ENCODE data around the gene TRIM66. TPM values are rescaled to one million over a fixed set of nuclear protein-coding genes. Genes with fewer than 3 reads are reported as not detected.

The TRIM66 gene
- total and polyA plus RNA-seq, 2 experiments from 2014 or later = 1.0 to 3.3 TPM

DNA sequence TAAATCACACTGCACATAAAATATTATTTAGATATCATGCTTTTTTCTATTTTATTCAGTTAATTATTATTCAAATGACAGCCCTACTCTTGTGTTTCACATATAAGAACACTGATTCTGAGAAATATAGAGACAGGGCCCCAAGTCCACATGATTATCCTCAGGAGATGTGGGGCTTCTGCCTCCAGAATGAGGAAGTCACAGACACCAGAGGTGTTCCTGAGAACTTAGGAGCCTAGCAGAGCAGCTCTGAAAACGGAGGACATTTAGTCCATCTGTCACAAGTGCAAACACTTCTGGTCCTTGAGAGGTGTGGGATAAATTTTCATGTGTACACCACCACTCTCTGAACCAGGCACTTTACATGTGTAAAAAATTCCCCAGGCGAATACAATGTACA is 26.2 kb downstream of the TRIM66 start:
- no peak for TF ChIP-seq NANOG (IDR thresholded peaks at IDR 0.05; ENCODE audit: borderline replicate concordance)
- no peak for TF ChIP-seq CREB1 (CRISPR knock-in tag; IDR thresholded peaks at IDR 0.05; ENCODE audit: low read depth)
- TF ChIP-seq, protein P1, sequence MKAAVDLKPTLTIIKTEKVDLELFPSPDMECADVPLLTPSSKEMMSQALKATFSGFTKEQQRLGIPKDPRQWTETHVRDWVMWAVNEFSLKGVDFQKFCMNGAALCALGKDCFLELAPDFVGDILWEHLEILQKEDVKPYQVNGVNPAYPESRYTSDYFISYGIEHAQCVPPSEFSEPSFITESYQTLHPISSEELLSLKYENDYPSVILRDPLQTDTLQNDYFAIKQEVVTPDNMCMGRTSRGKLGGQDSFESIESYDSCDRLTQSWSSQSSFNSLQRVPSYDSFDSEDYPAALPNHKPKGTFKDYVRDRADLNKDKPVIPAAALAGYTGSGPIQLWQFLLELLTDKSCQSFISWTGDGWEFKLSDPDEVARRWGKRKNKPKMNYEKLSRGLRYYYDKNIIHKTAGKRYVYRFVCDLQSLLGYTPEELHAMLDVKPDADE (IDR thresholded peaks at IDR 0.05) = no peak
- TF ChIP-seq EZH2phosphoT487 (IDR thresholded peaks at IDR 0.05; ENCODE audit: unreplicated experiment) = no peak
- no peak for TF ChIP-seq EZH2 (IDR thresholded peaks at IDR 0.05; ENCODE audit: low read depth, unreplicated experiment)
- no peak for TF ChIP-seq ZNF331 (CRISPR knock-in tag; IDR thresholded peaks at IDR 0.05; ENCODE audit: low read depth)
- no peak for TF ChIP-seq STAT1 (IDR thresholded peaks at IDR 0.05; ENCODE audit: unreplicated experiment)
- TF ChIP-seq, protein P2, sequence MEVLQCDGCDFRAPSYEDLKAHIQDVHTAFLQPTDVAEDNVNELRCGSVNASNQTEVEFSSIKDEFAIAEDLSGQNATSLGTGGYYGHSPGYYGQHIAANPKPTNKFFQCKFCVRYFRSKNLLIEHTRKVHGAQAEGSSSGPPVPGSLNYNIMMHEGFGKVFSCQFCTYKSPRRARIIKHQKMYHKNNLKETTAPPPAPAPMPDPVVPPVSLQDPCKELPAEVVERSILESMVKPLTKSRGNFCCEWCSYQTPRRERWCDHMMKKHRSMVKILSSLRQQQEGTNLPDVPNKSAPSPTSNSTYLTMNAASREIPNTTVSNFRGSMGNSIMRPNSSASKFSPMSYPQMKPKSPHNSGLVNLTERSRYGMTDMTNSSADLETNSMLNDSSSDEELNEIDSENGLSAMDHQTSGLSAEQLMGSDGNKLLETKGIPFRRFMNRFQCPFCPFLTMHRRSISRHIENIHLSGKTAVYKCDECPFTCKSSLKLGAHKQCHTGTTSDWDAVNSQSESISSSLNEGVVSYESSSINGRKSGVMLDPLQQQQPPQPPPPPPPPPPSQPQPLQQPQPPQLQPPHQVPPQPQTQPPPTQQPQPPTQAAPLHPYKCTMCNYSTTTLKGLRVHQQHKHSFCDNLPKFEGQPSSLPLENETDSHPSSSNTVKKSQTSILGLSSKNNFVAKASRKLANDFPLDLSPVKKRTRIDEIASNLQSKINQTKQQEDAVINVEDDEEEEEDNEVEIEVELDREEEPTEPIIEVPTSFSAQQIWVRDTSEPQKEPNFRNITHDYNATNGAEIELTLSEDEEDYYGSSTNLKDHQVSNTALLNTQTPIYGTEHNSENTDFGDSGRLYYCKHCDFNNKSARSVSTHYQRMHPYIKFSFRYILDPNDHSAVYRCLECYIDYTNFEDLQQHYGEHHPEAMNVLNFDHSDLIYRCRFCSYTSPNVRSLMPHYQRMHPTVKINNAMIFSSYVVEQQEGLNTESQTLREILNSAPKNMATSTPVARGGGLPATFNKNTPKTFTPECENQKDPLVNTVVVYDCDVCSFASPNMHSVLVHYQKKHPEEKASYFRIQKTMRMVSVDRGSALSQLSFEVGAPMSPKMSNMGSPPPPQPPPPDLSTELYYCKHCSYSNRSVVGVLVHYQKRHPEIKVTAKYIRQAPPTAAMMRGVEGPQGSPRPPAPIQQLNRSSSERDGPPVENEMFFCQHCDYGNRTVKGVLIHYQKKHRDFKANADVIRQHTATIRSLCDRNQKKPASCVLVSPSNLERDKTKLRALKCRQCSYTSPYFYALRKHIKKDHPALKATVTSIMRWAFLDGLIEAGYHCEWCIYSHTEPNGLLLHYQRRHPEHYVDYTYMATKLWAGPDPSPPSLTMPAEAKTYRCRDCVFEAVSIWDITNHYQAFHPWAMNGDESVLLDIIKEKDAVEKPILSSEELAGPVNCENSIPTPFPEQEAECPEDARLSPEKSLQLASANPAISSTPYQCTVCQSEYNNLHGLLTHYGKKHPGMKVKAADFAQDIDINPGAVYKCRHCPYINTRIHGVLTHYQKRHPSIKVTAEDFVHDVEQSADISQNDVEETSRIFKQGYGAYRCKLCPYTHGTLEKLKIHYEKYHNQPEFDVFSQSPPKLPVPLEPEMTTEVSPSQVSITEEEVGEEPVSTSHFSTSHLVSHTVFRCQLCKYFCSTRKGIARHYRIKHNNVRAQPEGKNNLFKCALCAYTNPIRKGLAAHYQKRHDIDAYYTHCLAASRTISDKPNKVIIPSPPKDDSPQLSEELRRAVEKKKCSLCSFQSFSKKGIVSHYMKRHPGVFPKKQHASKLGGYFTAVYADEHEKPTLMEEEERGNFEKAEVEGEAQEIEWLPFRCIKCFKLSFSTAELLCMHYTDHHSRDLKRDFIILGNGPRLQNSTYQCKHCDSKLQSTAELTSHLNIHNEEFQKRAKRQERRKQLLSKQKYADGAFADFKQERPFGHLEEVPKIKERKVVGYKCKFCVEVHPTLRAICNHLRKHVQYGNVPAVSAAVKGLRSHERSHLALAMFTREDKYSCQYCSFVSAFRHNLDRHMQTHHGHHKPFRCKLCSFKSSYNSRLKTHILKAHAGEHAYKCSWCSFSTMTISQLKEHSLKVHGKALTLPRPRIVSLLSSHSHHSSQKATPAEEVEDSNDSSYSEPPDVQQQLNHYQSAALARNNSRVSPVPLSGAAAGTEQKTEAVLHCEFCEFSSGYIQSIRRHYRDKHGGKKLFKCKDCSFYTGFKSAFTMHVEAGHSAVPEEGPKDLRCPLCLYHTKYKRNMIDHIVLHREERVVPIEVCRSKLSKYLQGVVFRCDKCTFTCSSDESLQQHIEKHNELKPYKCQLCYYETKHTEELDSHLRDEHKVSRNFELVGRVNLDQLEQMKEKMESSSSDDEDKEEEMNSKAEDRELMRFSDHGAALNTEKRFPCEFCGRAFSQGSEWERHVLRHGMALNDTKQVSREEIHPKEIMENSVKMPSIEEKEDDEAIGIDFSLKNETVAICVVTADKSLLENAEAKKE (CRISPR knock-in tag; IDR thresholded peaks at IDR 0.05) = no peak
- TF ChIP-seq, protein P3, sequence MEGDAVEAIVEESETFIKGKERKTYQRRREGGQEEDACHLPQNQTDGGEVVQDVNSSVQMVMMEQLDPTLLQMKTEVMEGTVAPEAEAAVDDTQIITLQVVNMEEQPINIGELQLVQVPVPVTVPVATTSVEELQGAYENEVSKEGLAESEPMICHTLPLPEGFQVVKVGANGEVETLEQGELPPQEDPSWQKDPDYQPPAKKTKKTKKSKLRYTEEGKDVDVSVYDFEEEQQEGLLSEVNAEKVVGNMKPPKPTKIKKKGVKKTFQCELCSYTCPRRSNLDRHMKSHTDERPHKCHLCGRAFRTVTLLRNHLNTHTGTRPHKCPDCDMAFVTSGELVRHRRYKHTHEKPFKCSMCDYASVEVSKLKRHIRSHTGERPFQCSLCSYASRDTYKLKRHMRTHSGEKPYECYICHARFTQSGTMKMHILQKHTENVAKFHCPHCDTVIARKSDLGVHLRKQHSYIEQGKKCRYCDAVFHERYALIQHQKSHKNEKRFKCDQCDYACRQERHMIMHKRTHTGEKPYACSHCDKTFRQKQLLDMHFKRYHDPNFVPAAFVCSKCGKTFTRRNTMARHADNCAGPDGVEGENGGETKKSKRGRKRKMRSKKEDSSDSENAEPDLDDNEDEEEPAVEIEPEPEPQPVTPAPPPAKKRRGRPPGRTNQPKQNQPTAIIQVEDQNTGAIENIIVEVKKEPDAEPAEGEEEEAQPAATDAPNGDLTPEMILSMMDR (conservative IDR thresholded peaks at IDR 0.05; ENCODE audit: low read depth in 2 of 2) = no peak
- TF ChIP-seq, protein P4, sequence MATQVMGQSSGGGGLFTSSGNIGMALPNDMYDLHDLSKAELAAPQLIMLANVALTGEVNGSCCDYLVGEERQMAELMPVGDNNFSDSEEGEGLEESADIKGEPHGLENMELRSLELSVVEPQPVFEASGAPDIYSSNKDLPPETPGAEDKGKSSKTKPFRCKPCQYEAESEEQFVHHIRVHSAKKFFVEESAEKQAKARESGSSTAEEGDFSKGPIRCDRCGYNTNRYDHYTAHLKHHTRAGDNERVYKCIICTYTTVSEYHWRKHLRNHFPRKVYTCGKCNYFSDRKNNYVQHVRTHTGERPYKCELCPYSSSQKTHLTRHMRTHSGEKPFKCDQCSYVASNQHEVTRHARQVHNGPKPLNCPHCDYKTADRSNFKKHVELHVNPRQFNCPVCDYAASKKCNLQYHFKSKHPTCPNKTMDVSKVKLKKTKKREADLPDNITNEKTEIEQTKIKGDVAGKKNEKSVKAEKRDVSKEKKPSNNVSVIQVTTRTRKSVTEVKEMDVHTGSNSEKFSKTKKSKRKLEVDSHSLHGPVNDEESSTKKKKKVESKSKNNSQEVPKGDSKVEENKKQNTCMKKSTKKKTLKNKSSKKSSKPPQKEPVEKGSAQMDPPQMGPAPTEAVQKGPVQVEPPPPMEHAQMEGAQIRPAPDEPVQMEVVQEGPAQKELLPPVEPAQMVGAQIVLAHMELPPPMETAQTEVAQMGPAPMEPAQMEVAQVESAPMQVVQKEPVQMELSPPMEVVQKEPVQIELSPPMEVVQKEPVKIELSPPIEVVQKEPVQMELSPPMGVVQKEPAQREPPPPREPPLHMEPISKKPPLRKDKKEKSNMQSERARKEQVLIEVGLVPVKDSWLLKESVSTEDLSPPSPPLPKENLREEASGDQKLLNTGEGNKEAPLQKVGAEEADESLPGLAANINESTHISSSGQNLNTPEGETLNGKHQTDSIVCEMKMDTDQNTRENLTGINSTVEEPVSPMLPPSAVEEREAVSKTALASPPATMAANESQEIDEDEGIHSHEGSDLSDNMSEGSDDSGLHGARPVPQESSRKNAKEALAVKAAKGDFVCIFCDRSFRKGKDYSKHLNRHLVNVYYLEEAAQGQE (IDR thresholded peaks at IDR 0.05; ENCODE audit: unreplicated experiment) = no peak
- no peak for TF ChIP-seq ZNF114 (CRISPR knock-in tag; IDR thresholded peaks at IDR 0.05)
- no peak for TF ChIP-seq JUNB (IDR thresholded peaks at IDR 0.05; ENCODE audit: unreplicated experiment)
- no peak for TF ChIP-seq POLR2AphosphoS5 (IDR thresholded peaks at IDR 0.05; ENCODE audit: low read depth)
- Histone ChIP-seq H3K27ac (ENCODE audit: low read depth) (no peak overlapping the region), H3K4me3 (no peak overlapping the region), H3K36me3 (ENCODE audit: insufficient read depth) (no peaks in the 10 kb centered on the region), H4K20me1 (replicated peaks; ENCODE audit: insufficient read depth) (no peaks in the 10 kb centered on the region), H2AFZ (no peak overlapping the region), H3K4me2 (no peak overlapping the region), H3K4me1 (ENCODE audit: insufficient read depth) (peaks cover 4% of the 10 kb centered on the region; the same call in 1 of the 2 replicates), H3F3A (replicated peaks; ENCODE audit: low read depth) (no peaks in the 10 kb centered on the region), H3K27me3 (ENCODE audit: insufficient read depth) (no peaks in the 10 kb centered on the region), H3K9me2 (ENCODE audit: insufficient read depth) (no peaks in the 10 kb centered on the region), H3K79me2 (replicated peaks; ENCODE audit: insufficient read depth) (no peaks in the 10 kb centered on the region)
- Mint-ChIP-seq H3K27ac (no peak overlapping the region), H3K27me3 (ENCODE audit: insufficient read depth, low read depth, poor library complexity) (peaks cover 4% of the 10 kb centered on the region), H3K36me3 (ENCODE audit: low read depth) (no peaks in the 10 kb centered on the region), H3K4me3 (no peak overlapping the region), H3K9me3 (no peaks in the 10 kb centered on the region), H3K4me1 (peaks cover 9% of the 10 kb centered on the region)
- no peak for ATAC-seq
- DNase-seq (ENCODE audit: low spot score) = no peak
